ENCODE data around the gene SPIN1.

Gene SPIN1

DNA sequence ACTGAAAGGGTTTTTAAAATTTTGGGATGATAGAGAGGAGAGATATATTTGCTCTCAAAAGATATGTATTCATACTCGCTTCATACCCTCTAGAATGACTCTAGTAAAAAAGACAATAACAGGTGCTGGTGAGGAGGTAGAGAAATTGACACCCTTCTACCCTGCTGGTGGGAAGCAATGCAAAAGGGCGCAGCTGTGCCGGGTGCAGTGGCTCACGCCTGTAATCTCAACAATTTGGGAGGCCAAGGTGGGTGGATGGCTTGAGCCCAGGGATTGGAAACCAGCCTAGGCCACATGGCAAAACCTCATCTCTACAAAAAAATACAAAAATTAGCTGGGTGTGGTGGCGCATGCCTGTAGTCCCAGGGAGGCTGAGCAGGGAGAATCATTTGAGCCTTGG lies 112.8 kb downstream of the SPIN1 start:
- no peak for DNase-seq

DNA sequence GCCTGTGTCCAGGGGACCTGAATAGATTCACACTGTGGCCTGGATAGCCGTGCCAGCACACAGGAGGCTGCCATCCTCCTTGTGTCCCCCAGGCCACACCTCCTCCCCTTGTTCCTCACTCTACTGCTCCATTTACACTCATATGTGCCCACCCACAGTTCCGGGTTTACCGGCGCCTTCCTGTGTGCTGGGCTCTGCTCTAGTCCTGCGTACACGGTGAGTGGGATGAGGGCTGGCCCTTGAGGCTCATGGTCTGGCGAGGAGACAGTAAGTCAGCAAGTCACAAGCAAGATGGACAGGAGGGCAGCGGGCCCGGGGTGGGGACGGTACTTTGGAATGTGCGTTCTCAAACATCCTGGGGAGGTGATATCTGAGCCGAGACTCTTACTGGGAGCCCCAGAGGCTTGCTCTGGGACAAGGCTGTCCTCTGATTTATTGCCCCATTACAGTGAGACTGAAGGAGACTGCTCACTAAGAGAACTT lies 114.3 kb downstream of the SPIN1 start:
- no peak for DNase-seq

DNA sequence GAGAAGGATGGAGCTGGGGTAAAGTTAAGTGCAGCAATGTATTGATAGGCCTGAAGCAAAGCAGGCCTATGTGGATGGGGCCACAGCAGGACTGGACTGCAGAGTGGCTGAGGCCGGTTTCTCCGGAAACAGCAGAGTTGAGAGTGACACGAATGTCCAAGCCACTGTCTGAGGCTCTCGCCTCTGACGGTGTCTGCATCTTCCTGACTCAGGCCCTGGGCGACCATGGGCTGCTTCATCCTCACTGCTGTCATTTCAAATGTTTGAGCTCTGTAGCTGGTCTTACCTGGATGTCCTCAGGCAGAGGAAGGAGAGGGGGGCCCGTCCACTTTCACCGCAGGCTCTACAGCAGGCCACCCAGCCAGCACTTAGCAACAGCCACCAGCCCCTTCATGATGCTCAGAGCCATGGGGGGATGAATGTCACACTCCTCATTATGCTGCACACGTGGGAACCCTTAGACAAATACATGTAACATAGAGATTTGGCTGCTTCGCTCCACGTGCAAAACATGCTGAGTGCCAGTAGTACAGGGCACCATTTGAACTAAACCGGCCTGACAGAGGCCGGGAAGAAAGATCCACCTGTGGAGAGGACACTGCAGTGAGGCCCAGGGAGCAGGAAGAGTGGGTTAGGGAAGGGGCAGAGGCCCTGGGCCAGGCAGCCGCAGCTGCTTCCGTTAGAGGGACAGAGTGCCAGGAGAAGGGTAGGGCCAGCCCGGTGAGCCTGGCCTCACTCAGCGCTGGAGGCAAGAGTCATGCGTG lies 115.0 kb downstream of the SPIN1 start:
- DNase-seq: no peak

DNA sequence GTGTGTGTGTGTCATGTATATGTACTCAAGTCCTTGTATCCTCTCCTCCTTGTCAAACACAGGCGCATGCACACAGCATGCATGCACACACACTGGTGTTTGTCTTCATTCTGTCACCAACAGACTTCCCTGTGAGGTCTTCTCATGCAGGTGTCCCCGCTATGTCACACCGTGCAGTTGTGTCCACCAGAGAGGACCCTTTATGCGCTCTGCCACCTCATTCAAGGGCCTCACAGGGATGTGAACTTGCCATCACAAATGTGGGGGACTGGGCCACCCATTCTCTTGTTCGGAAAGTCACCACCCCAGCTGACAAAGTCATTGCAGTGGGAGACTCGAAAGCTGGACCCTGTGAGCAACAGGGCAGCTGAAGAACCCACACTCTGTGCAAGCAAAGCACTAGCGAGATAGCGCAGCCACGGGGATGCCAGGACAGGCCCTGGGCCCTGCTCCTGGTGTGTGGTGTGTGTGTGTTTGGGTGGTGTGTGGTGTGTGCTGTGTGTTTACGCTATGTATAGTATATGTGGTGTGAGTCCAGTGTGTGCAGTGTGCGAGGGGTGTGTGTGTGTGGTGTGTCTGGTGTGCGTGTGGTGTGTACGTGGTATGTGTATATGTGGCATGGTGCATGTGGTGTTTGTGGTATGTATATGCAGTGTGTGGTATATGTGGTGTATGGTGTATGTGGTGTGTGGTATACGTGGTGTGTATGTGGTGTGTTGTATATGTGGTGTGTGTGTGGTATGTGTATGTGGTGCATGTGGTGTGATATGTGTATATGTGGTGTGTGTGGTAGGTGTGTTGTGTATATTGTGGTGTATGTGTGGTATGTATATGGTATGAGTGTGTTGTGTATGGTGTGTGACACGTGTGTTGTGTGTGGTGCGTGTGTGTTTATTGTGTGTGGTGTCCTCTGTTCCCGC lies 115.9 kb downstream of the SPIN1 start:
- no peak for DNase-seq

GRCh38 chr9:88508326-88508725 lies 120.1 kb downstream of the SPIN1 start:
- no peak for DNase-seq

GRCh38 chr9:88511906-88512305 lies 123.7 kb downstream of the SPIN1 start:
- DNase-seq: no peak

GRCh38 chr9:88514247-88514646 lies 126.0 kb downstream of the SPIN1 start:
- no peak for DNase-seq

DNA sequence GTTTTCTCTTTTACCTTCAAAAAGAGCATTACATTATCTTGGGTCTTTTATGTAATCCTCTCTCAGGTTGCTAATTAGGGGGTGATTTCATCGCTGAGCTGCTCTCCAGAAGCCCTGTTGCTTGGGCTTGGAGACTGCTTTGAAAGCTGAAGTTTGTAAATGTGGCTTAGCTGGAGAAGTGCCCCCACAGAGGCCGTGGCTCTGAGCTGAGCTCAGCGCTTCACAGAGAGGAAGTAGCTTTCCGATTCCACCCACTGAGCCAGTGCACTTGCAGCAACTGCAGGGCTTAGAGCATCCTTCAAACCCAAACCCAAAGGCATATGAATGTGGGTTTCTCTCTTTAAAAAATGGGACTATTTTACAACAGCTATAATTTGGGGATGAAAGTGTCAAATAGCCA lies 133.1 kb downstream of the SPIN1 start:
- no peak for DNase-seq

GRCh38 chr9:88522360-88522759 lies 134.1 kb downstream of the SPIN1 start:
- DNase-seq: no peak

GRCh38 chr9:88523056-88523455 lies 134.8 kb downstream of the SPIN1 start:
- DNase-seq: no peak

GRCh38 chr9:88524911-88525310 lies 136.7 kb downstream of the SPIN1 start:
- no peak for DNase-seq

DNA sequence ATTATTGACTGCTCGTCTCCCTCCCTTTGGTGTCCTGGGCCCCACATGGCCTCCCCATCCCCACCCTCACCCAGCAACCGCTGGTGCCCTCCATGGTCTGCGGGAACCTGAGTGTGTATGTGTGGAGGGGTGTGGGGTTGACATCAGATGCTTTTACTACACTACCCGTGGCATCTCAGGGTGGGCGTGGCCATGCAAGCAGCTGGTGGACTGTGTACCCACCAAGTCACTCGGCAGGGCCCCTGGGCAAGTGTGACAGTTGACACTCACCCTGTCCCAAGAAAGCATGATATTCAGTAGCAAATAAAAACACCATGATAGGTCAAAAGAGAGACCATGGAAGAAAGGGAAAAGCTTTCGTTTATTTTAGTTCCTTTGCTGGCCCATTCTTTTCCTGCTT lies 139.4 kb downstream of the SPIN1 start:
- DNase-seq: no peak

Measured in activated naive CD4-positive, alpha-beta T cell treated with anti-CD3 and anti-CD28 coated beads, Interleukin-2, amount 50 U/mL, for 16 hours (primary cell).